ENCODE results near the gene SLC7A8.

DNA sequence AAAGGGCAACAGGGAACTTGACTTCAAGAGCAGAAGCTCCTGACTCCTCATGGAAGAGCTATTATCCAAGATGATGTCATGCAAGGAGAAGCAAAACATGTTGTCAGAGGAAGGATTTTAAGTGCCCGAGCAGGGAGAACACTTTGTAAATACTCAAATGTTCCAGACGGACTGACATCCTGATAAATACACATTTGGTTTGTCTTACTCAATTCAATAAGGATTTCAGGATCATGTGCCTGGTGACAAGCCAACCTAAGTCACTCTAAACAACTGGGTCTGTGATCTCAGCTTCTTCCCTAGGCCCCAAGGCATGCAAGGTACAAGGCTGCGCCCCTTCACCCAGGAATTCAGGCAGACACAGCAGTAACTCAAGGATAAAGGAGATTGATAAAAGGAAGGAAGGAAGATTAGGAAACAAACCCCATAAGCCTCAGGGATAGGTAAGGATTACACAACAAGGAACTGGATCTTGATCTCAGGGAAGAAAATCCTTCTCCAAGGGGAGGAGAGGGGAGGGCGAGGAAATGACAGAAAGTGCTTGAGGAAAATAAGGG lies 37.6 kb downstream of the SLC7A8 start:
- TF ChIP-seq CTCF (IDR thresholded peaks at IDR 0.05) = no peak
- no peak for TF ChIP-seq POLR2A (IDR thresholded peaks at IDR 0.05)
- peak; percentile 59 to 73 (median 73) for TF ChIP-seq POLR2AphosphoS5 (IDR thresholded peaks at IDR 0.05)

All from breast epithelium (tissue), 3 donors.